ENCODE results near the gene PBRM1.

GRCh38 chr3:52495777-52496602 lies 189.7 kb downstream of the PBRM1 start:
- TF ChIP-seq, protein P1, sequence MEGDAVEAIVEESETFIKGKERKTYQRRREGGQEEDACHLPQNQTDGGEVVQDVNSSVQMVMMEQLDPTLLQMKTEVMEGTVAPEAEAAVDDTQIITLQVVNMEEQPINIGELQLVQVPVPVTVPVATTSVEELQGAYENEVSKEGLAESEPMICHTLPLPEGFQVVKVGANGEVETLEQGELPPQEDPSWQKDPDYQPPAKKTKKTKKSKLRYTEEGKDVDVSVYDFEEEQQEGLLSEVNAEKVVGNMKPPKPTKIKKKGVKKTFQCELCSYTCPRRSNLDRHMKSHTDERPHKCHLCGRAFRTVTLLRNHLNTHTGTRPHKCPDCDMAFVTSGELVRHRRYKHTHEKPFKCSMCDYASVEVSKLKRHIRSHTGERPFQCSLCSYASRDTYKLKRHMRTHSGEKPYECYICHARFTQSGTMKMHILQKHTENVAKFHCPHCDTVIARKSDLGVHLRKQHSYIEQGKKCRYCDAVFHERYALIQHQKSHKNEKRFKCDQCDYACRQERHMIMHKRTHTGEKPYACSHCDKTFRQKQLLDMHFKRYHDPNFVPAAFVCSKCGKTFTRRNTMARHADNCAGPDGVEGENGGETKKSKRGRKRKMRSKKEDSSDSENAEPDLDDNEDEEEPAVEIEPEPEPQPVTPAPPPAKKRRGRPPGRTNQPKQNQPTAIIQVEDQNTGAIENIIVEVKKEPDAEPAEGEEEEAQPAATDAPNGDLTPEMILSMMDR (IDR thresholded peaks at IDR 0.05 in 2 of 3, conservative IDR thresholded peaks at IDR 0.05 in 1 of 3; ENCODE audit: borderline replicate concordance in 1 of 3, insufficient read depth in 1 of 3, low read depth in 2 of 3, low read length in 2 of 3) = no peak
- TF ChIP-seq POLR2AphosphoS5 (IDR thresholded peaks at IDR 0.05; ENCODE audit: low read depth, low read length) (no peak), EGR1 (IDR thresholded peaks at IDR 0.05; ENCODE audit: low read depth) (no peak)

Data from HCT116 (cell line).